Measurements from ENCODE around the gene TWSG1.
"Not testable (repeated sequence)": the region's sequence is repeated elsewhere in the genome, so short reads cannot be mapped to it uniquely, and the experiment has no call there.

TWSG1 gene

DNA sequence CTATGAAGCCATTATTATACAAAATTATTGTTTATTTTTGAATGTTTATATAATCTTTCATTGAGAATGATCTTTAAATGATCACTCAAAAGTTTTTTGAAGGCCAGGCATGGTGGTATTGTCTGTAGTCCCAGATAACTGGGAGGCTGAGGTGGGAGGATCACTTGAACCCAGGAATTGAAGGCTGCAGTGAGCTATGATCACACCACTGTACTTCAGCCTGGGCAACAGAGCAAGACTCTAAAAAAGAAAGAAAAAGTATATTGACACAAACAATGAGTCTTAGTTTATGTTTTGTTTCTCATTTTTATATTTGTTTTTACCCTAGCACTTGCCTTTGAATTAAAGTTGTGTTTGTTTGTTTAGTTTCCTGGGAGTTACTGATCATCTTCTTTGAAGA is 2.3 kb downstream of the TWSG1 start:
- no peak for DNase-seq

DNA sequence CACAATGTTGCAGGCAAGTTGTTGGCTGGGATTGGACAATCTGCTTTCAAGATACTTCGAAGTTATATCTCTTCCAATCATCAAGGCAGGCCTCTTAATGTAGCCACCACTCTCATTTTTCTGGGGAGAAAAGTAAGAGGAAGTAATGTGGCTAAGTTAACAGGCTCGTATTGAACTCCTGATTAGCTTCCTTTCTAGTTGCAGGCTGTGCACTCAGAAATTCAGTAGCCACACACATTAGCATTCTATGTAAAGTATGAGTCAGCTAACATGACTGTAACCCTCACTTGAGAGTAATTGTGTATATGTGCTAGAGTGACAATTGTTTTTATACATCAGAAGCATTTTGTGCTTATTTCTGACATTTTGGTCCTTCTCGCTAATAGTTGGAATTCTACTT is 3.3 kb downstream of the TWSG1 start:
- DNase-seq = no peak

DNA sequence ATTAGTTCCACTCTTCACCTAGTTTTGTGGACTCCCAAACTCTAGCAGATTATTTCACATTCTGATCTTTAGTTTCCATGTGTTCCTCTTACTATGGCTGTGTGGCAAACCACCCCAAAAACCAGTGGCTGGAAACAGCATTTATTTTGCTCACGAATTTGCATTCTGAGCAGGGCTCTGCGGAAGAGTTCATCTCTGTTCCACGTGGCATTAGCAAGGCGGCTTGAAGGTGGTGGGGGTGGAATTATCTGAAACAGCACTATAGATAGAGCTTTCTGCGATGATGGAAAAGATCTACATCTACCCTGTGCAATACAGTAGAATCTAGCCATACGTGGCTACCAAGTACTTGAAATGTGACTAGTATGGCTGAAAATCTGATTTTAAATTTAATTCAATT is 5.9 kb downstream of the TWSG1 start:
- no peak for DNase-seq

DNA sequence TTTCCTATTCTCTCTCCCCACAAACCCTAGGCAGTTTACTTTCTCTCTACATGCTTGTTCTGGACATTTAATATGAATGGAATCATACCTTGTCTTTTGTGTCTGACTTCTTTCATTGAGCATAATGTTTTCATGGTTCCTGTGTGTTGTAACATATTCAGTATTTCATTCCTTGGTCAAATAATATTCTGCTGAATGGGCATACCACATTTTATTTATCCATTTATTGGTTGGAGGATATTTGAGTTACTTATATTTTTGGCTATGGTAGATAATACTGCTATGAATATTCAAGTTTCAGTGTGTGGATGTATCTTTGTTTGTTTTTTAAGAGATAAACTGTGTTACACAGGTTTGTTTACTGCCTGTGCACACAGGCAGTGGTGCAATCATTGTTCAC is 9.0 kb downstream of the TWSG1 start:
- DNase-seq = no peak

DNA sequence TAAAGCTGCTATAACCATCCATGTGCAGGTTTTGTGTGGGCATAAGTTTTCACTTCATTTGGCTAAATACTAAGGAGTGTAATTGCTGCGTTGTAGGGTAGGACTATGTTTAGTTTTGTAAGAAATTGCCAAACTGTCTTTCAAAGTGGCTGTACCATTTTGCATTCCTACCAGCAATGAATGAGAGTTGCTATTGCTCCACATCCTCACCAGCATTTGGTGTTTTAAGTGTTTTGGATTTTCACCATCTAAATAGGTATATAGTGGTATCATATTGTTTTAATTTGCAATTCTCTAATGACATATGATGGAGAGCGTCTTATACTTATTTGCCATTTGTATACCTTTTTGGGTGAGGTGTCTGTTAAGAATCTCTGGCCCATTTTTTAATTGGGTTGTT is 12.2 kb downstream of the TWSG1 start:
- DNase-seq = no peak

DNA sequence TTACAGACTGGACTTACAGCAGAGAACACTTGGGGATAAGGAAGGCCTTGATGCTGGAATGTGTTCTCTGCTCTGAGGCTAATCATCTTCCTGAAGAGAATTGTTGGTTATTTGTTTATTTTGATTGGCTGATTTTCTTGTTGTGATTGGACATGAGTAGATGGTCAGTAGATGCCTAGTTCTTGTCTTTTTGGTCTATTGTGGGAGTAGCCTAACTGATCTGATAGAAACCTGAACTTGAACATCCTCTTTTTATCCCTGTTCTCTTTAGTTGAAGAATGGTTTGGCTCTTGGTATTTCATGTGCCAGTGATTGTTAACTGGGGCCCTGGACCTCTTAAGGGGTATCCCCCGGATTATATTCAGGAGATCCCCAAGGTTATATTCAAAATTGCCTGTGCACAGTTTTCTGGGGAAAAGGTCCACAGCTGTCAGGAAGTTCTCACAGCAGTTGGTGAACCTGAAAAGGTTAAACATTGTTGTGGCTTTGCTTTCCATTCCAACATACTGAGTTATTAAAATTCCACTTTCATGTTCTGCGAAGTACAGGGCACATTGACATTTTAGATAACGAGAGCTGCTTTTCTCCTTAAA is 13.6 kb downstream of the TWSG1 start:
- no peak for DNase-seq

DNA sequence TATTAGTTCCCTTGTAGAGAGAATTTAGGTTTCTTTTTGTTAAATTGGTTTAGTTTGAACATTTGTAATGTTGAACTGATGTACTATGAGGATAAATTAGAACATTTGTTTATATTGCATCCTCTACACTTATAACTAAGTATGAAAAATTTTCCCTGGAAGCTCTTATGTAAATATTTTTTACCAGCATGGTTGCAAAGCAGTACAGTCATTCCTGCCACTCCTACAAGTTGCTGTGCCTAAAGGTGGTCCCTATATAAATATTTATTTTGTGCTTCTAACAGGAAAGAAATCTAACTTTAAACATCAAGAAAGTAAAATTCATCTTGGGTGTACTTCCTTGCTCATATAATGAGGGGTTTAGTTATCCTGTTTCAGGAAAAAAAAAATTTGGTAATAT is 14.2 kb downstream of the TWSG1 start:
- DNase-seq = no peak

DNA sequence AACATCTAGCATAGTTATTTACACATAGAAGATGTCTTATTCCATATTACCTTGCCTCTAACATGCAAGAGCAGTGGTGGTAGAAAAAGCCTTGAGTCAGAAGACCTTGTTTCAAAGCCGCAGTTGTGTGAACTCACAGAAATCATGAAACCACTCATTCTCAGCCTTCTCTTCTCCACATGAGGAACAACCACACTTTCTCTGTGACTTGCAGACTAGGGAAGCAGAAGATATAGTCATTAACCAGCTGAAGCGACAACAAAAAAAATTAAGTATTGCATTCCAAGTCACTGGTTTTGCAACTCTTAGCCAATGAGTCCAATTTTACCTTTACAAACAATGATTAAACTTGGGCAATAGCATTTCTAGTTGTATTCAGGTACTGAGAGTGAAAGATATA is 19.0 kb downstream of the TWSG1 start:
- DNase-seq = no peak

DNA sequence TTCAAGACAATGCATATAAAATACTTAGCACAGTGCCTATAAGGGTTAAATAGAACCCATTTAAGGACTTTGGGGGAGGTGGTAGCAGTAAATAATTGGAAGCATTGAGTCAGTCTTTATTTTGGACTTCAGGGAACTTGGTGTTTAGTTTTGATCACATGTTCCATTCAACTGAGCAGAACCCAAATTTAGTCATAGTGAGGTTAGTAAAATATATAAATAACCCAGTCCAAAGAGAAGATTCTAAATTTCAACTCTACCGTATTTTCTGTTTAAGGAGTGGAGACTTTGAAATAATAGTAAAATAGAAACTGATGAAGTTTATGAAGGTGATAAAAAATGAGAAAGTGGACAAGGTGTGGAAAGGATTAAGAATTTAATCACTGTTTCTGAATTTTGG is 19.7 kb downstream of the TWSG1 start:
- DNase-seq = no peak

DNA sequence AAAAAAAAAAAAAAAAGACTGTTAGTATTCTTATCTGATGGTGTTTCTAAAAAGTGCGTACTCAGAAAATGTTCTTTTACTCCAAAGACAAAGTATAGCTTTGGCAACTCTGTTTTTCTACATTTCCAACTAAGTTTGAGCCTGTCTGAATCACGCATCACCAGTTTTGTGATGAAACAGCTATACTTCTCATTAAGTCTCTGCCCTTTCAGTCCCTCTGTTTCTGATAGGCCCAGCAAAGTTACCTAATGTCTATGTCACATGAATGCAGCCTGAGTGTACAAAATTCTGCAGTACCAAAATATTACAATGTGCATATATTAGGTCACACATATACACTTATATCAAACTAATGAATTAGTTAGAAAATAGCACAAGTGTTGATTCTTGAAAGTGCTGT is 22.4 kb downstream of the TWSG1 start:
- no peak for DNase-seq

DNA sequence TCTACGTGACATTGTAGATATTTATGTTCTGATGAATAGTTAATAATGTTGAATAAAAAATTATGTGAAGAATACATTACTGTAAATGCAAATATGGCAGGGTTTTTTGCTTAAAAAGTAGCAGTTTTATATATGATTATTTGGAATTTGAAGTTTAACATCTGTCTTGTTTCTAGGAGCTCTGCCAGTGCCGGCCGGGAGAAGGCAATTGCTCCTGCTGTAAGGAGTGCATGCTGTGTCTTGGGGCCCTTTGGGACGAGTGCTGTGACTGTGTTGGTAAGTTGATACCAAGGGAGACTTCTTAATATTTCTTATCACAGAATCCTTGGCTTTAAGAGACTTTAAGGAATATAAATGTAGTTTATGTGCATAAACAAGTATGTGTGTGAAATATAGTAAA is 25.2 kb downstream of the TWSG1 start:
- DNase-seq = no peak

DNA sequence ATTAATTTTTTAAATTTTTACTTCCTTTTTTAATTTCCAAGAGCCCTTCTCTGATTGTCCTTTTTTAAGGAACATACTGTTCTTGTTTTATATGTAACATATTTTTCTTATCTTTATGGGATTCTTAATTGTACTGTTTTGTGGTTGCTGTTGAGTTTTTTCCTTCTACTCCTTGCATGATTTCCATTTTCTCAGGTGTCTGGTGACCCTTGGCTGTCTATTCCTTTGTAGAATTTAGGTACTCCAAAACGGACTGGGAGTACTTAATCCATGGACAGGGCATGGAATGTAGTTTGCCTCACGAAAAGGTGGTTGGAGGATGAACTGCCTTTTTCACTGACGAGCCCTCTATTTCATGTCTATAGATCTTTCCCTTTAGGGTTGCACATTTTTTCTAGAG is 26.6 kb downstream of the TWSG1 start:
- DNase-seq = no peak

DNA sequence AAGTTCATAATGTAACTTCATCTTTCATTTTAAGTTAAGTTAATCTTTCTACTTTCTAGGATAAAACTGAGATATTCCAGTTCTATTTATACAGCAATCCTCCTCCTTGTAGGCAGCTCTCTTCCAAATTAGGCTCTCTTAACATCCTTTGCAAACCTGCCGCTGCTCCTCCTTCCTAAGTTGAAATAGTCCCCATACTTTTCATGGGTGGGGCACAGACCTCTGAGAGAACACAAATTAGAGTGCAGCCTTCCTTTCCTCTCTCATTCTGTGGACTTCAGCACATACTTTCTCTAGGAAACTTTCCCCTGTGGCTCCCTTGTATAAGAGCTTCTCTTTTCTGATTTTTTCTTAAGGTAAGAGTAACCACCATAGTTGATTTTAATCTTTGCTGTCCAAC is 28.3 kb downstream of the TWSG1 start:
- DNase-seq = no peak

DNA sequence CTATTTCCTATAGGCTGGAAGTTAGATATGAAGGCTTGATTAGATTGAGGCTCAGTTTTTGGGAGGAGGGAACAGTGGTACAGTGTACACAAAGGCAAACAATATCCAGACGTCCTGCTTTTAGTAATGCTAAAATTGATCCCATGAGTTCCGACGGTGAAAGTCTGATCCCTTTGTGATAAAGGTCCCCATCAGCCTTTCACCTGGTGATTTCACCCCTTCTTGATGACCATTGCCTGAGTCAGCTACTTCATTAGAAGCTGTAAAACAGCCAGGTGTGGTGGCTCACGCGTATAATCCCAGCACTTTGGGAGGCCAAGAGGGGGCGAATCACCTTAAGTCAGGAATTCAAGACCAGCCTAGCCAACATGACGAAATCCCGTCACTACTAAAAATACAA is 29.7 kb downstream of the TWSG1 start:
- DNase-seq = no peak

DNA sequence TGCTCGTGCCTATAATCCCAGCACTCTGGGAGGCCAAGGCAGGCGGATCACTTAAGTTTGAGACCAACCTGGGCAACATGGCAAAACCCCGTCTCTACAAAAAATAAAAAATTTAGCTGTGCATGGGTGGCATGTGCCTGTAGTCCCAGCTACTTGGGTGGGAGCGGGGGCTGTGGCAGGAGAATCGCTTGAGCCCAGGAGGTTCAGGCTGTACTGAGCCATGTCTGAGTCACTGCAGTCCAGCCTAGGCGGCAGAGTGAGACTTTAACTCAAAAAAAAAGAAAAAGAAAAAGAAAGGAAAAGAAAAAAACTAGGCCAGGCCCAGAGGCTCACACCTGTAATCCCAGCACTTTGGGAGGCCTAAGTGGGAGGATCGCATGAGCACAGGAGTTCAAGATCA is 30.8 kb downstream of the TWSG1 start:
- DNase-seq = no peak

DNA sequence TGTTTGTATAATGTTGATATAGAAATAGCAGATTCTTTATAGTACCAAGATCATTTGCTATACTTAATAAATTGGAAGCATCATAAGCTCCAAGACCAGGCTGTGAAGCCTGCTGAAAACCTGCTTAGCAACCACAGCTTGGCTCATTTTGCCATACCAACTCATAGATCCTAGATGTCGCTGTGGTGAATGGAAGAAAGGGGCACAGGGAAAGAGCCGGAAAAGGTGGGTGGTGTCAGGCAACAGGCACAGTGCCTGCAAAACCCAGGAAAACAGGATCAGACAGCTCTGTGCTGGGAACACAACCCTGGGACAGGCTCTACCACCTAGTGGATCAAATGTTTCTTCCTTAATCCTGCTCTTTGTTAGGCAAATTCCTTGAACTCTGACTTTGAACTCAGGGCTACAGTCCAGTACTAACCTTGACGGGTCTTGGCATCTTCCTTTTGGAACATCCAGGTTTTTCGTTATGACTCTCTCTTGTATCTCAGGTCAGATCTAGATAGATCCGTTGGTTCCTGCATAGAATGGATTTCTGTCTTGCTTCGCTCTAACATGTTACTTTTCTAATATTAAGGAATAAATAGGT is 31.6 kb downstream of the TWSG1 start:
- DNase-seq = no peak

DNA sequence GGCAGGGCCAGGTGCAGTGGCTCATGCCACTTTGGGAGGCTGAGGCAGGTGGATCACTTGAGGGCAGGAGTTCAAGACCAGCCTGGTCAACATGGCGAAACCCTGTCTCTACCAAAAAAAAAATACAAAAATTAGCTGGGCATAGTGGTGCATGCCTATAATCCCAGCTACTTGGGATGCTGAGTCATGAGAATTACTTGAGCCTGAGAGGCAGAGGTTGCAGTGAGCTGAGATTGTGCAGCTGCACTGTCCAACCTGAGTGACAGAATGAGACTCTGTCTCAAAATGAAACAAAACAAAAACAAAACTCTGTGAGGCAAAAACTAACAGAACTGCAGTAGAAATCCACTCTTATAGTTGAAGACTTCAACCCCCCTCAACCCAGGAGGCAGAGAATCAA is 38.7 kb downstream of the TWSG1 start:
- not testable (repeated sequence) for DNase-seq

DNA sequence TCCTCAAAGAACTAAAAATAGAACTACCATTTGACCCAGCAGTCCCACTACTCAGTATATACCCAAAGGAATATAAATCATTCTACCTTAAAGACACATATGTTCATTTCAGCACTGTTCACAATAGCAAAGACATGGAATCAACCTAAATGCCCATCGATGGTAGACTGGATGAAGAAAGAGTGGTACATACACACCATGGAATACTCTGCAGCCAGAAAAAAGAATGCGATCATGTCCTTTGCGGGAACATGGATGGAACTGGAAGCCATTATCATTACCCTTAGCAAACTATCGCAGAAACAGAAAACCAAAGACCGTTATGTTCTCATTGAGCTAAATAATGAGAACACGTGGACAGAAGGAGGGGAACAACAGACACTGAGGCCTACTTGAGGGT is 44.5 kb downstream of the TWSG1 start:
- no peak for DNase-seq

DNA sequence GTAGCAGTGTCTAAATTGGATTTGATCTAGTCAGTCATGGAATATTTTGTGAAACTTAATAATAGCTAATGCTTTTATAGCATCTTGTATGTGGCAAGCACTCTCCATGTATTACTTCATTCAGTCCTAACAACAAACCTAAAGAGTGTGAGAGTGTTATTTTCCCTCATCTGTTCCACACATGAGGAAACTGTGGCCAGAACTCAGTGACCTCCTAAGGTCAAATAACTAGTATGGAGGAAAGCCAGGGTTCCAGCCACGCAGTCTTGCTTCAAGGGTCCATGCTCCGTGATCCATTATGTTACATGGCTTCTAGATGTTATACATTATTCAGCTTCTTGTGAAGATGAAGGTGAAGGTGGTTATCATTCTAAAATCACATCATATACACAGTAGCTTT is 45.5 kb downstream of the TWSG1 start:
- no peak for DNase-seq

DNA sequence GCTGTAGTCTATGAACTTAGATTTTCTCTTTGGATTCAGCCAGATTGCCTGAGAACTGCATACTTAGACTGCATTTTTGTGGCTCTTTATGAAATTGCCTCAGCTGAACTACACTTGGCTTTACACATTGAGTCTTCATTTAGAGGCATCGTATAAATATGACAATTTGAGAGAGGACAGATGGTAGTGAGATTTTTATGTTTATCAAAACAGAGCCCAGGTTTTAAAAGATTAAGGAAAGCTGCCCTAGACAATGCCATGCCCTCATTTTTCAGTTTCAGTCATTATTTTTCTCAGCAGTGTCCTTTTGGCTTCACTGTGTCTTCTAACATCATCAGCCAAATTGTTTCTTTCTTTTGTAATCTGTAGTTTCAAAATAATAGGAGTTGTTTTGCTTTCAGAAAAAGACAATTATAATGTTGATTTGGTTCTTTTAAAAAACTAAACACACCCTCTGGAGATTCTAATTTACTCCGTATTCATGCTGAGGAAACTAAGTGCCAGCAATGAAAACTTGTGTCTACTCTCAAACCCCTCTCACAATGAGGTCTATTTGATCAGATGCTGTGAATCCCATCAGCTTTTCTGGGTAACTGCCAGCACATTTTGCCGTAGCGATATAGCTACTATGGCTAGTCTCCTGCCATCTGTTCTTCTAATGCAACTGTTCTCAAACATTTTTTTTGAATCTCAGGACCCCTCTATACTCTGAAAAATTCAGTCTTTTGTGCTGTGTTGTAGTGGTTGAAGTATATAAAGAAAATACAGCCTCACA is 46.2 kb downstream of the TWSG1 start:
- DNase-seq = no peak

DNA sequence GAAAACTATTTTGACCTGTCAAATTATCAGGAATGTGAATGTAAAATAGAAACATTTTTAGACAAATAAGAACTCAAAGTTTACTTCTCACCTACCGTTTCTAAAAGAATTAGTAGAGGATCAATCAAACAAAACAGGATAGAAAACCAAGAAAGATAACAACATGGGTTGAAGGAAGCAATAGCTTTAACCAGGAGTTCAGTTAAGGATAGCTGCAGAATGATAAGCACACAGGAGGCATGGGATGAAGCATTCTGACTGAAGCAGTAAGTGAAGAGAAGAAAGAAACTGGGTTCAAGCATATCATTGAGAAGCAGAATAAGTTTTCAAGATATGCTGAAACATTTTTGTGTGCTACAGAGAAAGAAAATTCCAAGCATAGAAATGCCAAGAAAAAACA is 52.3 kb downstream of the TWSG1 start:
- no peak for DNase-seq

DNA sequence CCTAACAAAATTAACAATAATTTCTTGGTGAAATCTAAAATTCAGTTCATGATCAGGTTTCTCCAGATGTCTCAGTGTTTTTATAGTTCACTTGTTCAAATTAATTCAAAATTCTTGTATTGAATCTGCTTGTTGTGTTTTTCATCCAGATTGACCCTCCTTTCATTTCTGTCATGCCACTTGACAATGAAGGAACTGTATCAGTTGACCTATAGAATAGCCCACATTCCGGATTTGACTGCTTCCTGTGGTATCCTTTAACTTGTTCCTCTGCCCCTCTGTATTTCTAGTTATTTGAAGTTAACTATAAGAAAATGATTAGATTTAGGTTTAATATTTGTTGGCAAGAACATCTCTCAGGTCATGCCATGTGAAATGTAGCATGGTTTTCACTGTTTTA is 53.3 kb downstream of the TWSG1 start:
- DNase-seq = no peak

DNA sequence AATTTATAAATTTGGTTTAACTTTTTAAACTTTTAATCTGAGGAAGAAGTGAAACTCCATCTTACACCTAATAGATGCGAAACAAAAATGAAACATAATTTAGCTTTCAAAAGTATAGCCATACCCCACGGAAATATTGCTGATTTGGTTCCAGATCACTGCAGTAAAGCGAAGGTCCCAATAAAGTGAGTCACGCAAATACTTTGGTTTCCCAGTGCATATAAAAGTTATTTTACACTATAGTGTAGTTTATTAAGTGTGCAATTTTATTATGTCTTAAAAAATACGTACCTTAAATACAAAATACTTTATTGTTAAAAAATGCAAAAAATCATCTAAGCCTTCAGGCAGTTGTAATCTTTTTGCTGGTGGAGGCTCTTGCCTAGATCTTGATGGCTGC is 55.1 kb downstream of the TWSG1 start:
- DNase-seq = no peak

DNA sequence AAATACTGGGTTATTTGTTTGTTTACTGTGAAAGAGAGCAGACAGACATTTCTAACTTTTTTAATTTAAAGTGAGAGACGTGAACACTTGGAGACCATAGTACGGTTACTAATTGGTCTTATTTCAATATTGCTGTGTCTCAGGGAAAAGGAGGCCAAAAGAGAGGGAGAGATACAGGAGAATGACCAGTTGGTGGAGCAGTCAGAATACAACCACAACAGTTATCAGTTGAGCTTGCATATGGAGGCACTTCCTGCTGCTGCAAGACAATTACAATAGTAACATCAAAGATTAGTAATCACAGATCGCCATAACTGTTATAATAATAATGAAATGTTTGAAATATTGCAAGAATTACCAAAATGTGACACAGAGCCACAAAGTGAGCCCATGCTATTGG is 58.2 kb downstream of the TWSG1 start:
- no peak for DNase-seq

DNA sequence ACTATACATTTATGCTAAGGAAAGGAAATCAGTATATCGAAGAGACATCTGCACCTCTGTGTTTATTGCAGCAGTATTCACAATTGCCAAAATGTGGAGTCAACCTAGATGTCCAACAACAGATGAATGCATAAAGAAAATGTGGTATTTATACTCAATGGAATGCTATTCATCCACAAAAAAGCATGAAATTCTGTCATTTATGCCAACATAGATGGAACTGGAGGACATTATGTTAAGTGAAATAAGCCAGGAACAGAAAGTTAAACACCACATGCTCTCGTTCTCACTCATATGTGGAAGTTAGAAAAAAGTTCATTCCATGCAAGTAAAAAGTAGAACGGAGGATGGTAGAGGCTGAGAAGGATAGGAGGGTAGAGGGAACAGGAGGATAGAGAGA is 59.5 kb downstream of the TWSG1 start:
- DNase-seq = no peak
